Adrenal gland (tissue), 12 donors: Measurements from ENCODE around the gene SCAMP5. TPM values are rescaled to one million over a fixed set of nuclear protein-coding genes. Genes with fewer than 3 reads are reported as not detected.

Experiments used
- DNase-seq, 7 donors: peaks; one replicate each; pipeline ENCODE4 v3.0.0-alpha.2; 2019 to 2020
- H3K27ac ChIP-seq, 5 donors: fragments of 200-600 bp; sonication (generic) in 4 of 5; 1 replicate in 3 of 5; 2 replicates in 2 of 5; pipeline versions ENCODE4 v1.5.1 to v1.8.0; 2016 to 2020; ENCODE audit warnings: mild to moderate bottlenecking in 1 of 5
- H3K27me3 ChIP-seq: fragments of 200-600 bp; 2 replicates; pipeline ENCODE4 v1.8.0; 2021
- H3K36me3 ChIP-seq, 2 donors: fragments of 200-600 bp; replicated peaks in 1 of 2; 1 replicate in 1 of 2; 2 replicates in 1 of 2; pipeline versions ENCODE4 v1.5.1 to v1.8.0; 2018 to 2022
- H3K4me1 ChIP-seq, 2 donors: fragments of 200-600 bp; replicated peaks in 1 of 2; 1 replicate in 1 of 2; 2 replicates in 1 of 2; pipeline versions ENCODE4 v1.5.1 to v1.8.0; 2018 to 2021
- H3K4me3 ChIP-seq, 4 donors: fragments of 200-600 bp; sonication (generic) in 3 of 4; one replicate each; pipeline ENCODE4 v1.5.1; 2016 to 2018
- H3K9me3 ChIP-seq, 3 donors: fragments of 200-600 bp; sonication (generic) in 1 of 3; replicated peaks in 1 of 3; 1 replicate in 2 of 3; 2 replicates in 1 of 3; pipeline versions ENCODE4 v1.5.1 to v1.8.0; 2016 to 2021
- CTCF ChIP-seq, 6 experiments: fragments of 450-650 bp in 4 of 6; fragments of 200-600 bp in 2 of 6; sonication (generic) in 1 of 6; IDR thresholded peaks; 1 replicate in 5 of 6; 2 replicates in 1 of 6; pipeline versions ENCODE4 v1.5.1 to v1.8.0; 2016 to 2021; ENCODE audit warnings: antibody characterized with exemption in 6 of 6, mild to moderate bottlenecking in 2 of 6, moderate library complexity in 1 of 6
- POLR2A ChIP-seq, 2 donors: fragments of 450-650 bp; IDR thresholded peaks; one replicate each; pipeline ENCODE4 v1.6.1; 2017; ENCODE audit warnings: antibody characterized with exemption in 2 of 2, mild to moderate bottlenecking in 2 of 2, moderate library complexity in 1 of 2
- WGBS, 4 donors: extraction: QIAGEN DNeasy Blood & Tissue Kit in 2 of 4; methylation state at CpG; one replicate each; pipeline versions ENCODE4 v1.1.5 to v1.1.7; 2013 to 2017; 5-methylcytosine and 5-hydroxymethylcytosine counted together
- intact Hi-C, 2 donors: fragments of 100-400 bp; cut with DNase I; formaldehyde crosslinking; loops; one replicate each; pipeline versions ENCODE4 v1.14.1 to v1.15.0; 2022 to 2023
- polyA plus RNA-seq, 3 donors: library from polyadenylated mRNA; stranded (reverse); fragments of 200-250 nt in 2 of 3; fragments of 350-450 nt in 1 of 3; fragmentation: Illumina TruSeq in 1 of 3; extraction: RNeasy Lipid Tissue Mini Kit (QIAGEN cat#74804) in 1 of 3; gene quantifications; one replicate each; pipeline ENCODE4 v1.2.3, GENCODE V29; 2013 to 2014
- total RNA-seq, 9 donors: library from RNA; depleted of rRNA in 4 of 9; stranded (reverse); fragments of >200 nt in 4 of 9; fragments of 120-200 nt in 1 of 9; fragmentation: NEBNext Ultra II Directional in 1 of 9; extraction: Animal tissue kit (Norgen Biotek cat#: 25700) in 1 of 9; gene quantifications; one replicate each; pipeline versions ENCODE4 v1.1.0 to v1.2.4, GENCODE V29; 2013 to 2023
- donor health status: healthy with polysubstance abuse.
- donor health status: Bipolar disorder and iron deficiency.
- donor health status: DM: yes; HTN: yes; CAD: no.
- donor health status: DM: no; HTN: no; CAD: no.
- donor health status: DM: no; HTN: no; CAD: no.
- donor health status: DM: yes; HTN: yes; CAD: no.

SCAMP5 gene
- total and polyA plus RNA-seq, 12 donors, result 10.2 to 47.2 (median 23.6) TPM

- Histone ChIP-seq H3K36me3 (no peaks in the 10 kb centered on the region), H3K27me3 (no peaks in the 10 kb centered on the region), H3K4me1 (peaks cover 14 to 23% of the 10 kb centered on the region in 2 donors), H3K9me3 (no peaks in the 10 kb centered on the region), H3K27ac (no peak overlapping the region), H3K4me3 (no peak overlapping the region)
- 43 to 98% (median 87%) methylated on average over 1 to 5 of the region's 5 CpGs for WGBS, 4 donors
- intact Hi-C loops, result no loop called here
- TF ChIP-seq POLR2A (IDR thresholded peaks at IDR 0.05) (no peak), CTCF (IDR thresholded peaks at IDR 0.05) (no peak)
- peak in 3 of 7 donors; percentile 8 to 16 (median 14) for DNase-seq
These were observed 64.2 kb downstream of the SCAMP5 start for GRCh38 chr15:75059607-75060006.

- intact Hi-C loops, result no loop called here
- no peaks in the 10 kb centered on the region for H3K27me3 ChIP-seq
- peak overlapping the region in 1 of 5 donors; percentile 57 for H3K27ac ChIP-seq
- no peak overlapping the region for H3K4me3 ChIP-seq
- DNase-seq, result peak in 2 of 7 donors; percentile 7 to 17
- no peak for TF ChIP-seq POLR2A (IDR thresholded peaks at IDR 0.05)
- no peak for TF ChIP-seq CTCF (IDR thresholded peaks at IDR 0.05)
- no peaks in the 10 kb centered on the region for H3K9me3 ChIP-seq
- H3K4me1 ChIP-seq, result peaks cover 9 to 32% of the 10 kb centered on the region in 2 donors
- H3K36me3 ChIP-seq, result no peaks in the 10 kb centered on the region
These were observed 65.9 kb downstream of the SCAMP5 start for GRCh38 chr15:75061272-75061671.

- Histone ChIP-seq H3K36me3 (no peaks in the 10 kb centered on the region), H3K9me3 (no peaks in the 10 kb centered on the region), H3K4me1 (peaks cover 9 to 32% of the 10 kb centered on the region in 2 donors), H3K27ac (peak overlapping the region in 3 of 5 donors; percentile 47 to 77 (median 52)), H3K27me3 (no peaks in the 10 kb centered on the region), H3K4me3 (no peak overlapping the region)
- 61 to 65% (median 62%) methylated on average over 3 of the region's 3 CpGs for WGBS, 4 donors
- intact Hi-C loops, result no loop called here
- TF ChIP-seq POLR2A (IDR thresholded peaks at IDR 0.05), result no peak
- TF ChIP-seq CTCF (IDR thresholded peaks at IDR 0.05), result no peak
- DNase-seq, result peak in 2 of 7 donors; percentile 20 to 44
These were observed 67.3 kb downstream of the SCAMP5 start for GRCh38 chr15:75062706-75063105.

GRCh38 chr15:75063338-75063737, 68.0 kb downstream of the SCAMP5 start:
- TF ChIP-seq CTCF (IDR thresholded peaks at IDR 0.05), result no peak
- no peak for TF ChIP-seq POLR2A (IDR thresholded peaks at IDR 0.05)
- Histone ChIP-seq H3K27ac (peak overlapping the region in 2 of 5 donors; percentile 37 to 47), H3K4me3 (no peak overlapping the region), H3K4me1 (peaks cover 9 to 29% of the 10 kb centered on the region in 2 donors), H3K36me3 (no peaks in the 10 kb centered on the region), H3K27me3 (no peaks in the 10 kb centered on the region), H3K9me3 (no peaks in the 10 kb centered on the region)
- 39 to 70% (median 55%) methylated on average over 4 of the region's 4 CpGs for WGBS, 4 donors
- intact Hi-C loops, result no loop called here
- peak in 4 of 7 donors; percentile 21 to 57 (median 55) for DNase-seq
